ENCODE data around the gene PDIK1L. TPM values are rescaled to one million over a fixed set of nuclear protein-coding genes. Genes with fewer than 3 reads are reported as not detected.

The PDIK1L gene
- total RNA-seq, 2 experiments from 2014 or later = 11.7 to 13.4 TPM

DNA sequence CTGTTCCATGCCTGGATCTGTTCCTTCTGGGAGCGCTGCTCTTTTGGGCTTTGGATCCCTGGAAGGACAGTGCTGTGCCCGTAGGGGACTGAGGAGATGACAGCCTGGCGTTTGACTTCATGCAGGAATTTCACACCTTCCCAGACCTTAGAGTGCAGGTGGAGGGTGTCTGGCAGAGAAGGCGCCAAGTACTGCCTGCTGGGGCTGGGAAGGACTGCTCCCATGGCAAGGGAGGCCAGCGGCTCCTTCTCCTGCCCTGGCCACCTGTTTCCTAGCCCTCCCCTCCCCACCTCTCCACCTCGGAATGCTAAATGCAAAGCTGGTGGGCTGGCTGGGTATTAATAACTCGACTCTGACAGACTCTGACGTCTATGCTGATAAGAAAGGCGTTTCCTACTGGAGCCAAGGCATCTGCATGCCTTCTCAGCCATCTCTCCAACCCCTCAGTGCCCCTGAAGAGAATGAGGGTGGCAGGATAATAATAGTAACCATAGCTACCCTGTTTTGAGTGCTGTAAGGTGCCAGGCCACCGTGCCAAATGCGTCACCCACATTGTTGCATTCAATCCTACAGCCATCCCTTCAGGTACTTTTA, 17.5 kb upstream of the PDIK1L start:
- CTCF ChIA-PET = no interaction called here
- no peak overlapping the region for H3K4me3 Mint-ChIP-seq

DNA sequence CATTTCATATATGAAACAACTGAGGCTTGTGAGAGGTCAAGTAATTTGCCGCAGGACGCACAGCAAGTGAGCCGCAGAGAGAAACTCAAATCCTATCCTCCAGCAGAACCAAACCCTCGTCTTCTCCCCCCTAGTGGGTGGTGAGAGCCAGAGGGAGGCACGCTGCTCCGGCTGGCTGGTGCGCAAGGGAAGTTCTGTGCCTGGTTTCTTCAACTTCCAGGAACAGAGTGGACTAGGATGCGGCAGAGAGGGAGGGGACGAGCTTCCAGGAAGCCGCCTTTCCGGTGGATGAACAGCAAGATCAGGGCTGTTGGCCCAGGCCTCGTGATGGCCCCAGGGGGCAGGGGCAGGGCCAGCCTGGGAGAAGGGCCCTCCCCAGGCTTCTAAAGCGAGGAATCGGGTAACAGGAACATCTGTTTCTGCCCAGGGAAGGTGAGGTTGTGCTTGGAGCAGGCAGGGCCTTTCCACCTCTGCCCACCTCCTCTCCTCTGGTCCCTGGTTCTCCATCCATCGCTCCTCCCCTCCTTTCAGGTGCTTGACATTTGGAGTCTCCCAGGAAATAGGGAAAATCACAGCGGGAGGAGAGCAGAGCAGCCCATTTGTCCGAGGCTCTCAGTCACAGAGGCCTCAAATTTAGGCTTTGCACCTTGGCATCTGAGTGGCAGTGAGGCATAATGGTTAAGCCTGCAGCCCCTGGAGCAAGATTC, 16.8 kb upstream of the PDIK1L start:
- no peak overlapping the region for H3K4me3 Mint-ChIP-seq
- DNase-seq (no peak), ATAC-seq (no peak)
- intact Hi-C loops (cut with micrococcal nuclease) = no loop called here
- POLR2A ChIA-PET = no interaction called here
- H3K4me1 Mint-ChIP-seq (ENCODE audit: low read depth) = no peaks in the 10 kb centered on the region
- peaks cover 21% of the 10 kb centered on the region for H3K27me3 Mint-ChIP-seq
- TF ChIP-seq, protein P1, sequence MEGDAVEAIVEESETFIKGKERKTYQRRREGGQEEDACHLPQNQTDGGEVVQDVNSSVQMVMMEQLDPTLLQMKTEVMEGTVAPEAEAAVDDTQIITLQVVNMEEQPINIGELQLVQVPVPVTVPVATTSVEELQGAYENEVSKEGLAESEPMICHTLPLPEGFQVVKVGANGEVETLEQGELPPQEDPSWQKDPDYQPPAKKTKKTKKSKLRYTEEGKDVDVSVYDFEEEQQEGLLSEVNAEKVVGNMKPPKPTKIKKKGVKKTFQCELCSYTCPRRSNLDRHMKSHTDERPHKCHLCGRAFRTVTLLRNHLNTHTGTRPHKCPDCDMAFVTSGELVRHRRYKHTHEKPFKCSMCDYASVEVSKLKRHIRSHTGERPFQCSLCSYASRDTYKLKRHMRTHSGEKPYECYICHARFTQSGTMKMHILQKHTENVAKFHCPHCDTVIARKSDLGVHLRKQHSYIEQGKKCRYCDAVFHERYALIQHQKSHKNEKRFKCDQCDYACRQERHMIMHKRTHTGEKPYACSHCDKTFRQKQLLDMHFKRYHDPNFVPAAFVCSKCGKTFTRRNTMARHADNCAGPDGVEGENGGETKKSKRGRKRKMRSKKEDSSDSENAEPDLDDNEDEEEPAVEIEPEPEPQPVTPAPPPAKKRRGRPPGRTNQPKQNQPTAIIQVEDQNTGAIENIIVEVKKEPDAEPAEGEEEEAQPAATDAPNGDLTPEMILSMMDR (IDR thresholded peaks at IDR 0.05) = no peak
- H3K9me3 Mint-ChIP-seq = no peaks in the 10 kb centered on the region
- no peaks in the 10 kb centered on the region for H3K36me3 Mint-ChIP-seq (ENCODE audit: low read depth)
- no peak overlapping the region for H3K27ac Mint-ChIP-seq
- CTCF ChIA-PET = no interaction called here

More for the DNA sequence above, 17.5 kb upstream of the PDIK1L start:
- H3K27ac Mint-ChIP-seq = no peak overlapping the region
- H3K27me3 Mint-ChIP-seq = peaks cover 21% of the 10 kb centered on the region
- no peaks in the 10 kb centered on the region for H3K4me1 Mint-ChIP-seq (ENCODE audit: low read depth)
- intact Hi-C loops (cut with micrococcal nuclease) = no loop called here
- no peak for ATAC-seq
- no peaks in the 10 kb centered on the region for H3K9me3 Mint-ChIP-seq
- TF ChIP-seq, protein P1 (IDR thresholded peaks at IDR 0.05) = no peak
- POLR2A ChIA-PET = no interaction called here
- DNase-seq = no peak
- H3K36me3 Mint-ChIP-seq (ENCODE audit: low read depth) = no peaks in the 10 kb centered on the region

DNA sequence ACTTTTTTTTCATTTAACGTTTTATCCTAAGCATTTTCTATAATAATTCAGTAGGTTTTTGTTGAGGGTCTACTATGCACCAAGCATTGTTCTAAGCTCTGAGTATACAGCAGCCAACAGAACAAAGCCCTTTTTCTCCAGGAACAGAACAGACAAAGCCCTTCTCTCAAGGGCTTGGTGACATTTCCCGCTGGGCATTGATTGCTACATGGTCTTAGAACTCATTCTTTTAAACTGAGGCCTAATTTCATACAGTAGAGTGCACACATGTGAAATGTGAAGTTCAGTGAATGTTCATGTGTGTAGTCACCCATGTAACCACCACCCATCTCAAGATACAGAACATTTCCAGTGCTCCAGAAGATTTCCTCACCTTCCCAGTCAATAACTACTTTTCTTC, 15.2 kb upstream of the PDIK1L start:
- Mint-ChIP-seq H3K27me3 (peaks cover 15% of the 10 kb centered on the region), H3K4me3 (no peak overlapping the region), H3K27ac (no peak overlapping the region), H3K4me1 (ENCODE audit: low read depth) (no peaks in the 10 kb centered on the region), H3K36me3 (ENCODE audit: low read depth) (no peaks in the 10 kb centered on the region), H3K9me3 (no peaks in the 10 kb centered on the region)
- ATAC-seq (no peak), DNase-seq (no peak)
- intact Hi-C loops (cut with micrococcal nuclease) = no loop called here
- ChIA-PET CTCF (no interaction called here), POLR2A (no interaction called here)
- TF ChIP-seq, protein P1 (IDR thresholded peaks at IDR 0.05) = no peak

DNA sequence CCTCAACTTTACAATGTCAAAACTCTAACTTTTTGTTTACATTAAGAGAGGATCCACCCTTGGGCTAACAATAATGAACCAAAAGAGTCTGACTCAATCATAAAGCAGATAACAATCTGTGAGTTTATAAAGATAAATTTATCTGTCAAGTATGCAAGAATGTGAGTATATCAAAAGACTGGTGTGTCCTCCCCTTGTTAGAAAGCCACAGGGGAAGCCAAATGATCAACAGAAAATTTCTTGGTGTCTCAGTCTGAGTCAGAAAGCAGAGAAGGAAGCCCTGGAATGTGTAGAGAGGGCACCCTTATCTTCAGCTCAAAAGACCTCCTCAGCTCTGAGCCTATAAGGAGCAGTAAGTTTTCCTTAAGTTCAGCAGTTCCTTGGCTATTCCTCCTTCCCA, 13.9 kb upstream of the PDIK1L start:
- DNase-seq (no peak), ATAC-seq (no peak)
- Mint-ChIP-seq H3K9me3 (no peaks in the 10 kb centered on the region), H3K27me3 (peaks cover 8% of the 10 kb centered on the region), H3K4me3 (no peak overlapping the region), H3K4me1 (ENCODE audit: low read depth) (no peaks in the 10 kb centered on the region), H3K36me3 (ENCODE audit: low read depth) (no peaks in the 10 kb centered on the region), H3K27ac (no peak overlapping the region)
- intact Hi-C loops (cut with micrococcal nuclease) = no loop called here
- TF ChIP-seq, protein P1 (IDR thresholded peaks at IDR 0.05) = no peak
- POLR2A ChIA-PET = no interaction called here
- CTCF ChIA-PET = interaction anchor here (0.9 to 1.3 kb wide), 3 partner anchors 47 to 202 kb away, joined by 3 read pairs; partner anchors contain the start of gene ZNF593

DNA sequence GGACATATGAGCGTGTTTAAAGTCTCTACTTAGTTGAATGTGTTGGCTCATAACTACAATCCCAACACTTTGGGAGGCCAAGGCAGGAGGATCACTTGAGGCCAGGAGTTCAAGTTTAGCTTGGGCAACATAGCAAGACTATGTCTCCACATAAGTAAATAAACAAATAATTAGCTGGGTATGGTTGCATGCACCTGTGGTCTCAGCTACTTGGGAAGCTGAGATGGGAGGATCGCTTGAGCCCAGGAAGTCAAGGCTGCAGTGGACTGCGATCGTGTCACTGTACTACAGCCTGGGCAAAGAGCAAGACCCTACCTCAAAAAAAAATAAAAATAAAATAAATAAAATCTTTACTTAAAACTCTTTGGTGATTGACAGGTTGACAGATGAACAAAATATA, 13.0 kb upstream of the PDIK1L start:
- Mint-ChIP-seq H3K4me1 (ENCODE audit: low read depth) (no peaks in the 10 kb centered on the region), H3K27ac (no peak overlapping the region), H3K9me3 (no peaks in the 10 kb centered on the region), H3K36me3 (ENCODE audit: low read depth) (no peaks in the 10 kb centered on the region), H3K27me3 (peaks cover 5% of the 10 kb centered on the region), H3K4me3 (no peak overlapping the region)
- TF ChIP-seq, protein P1 (IDR thresholded peaks at IDR 0.05) = no peak
- ChIA-PET CTCF (interaction anchor here (1.3 to 6.9 kb wide), 2 partner anchors 45 to 203 kb away, joined by 3 to 157 read pairs; no protein-coding TSS in a partner anchor), POLR2A (no interaction called here)
- DNase-seq = no peak
- intact Hi-C loops (cut with micrococcal nuclease) = no loop called here
- ATAC-seq = no peak

Measured in activated CD8-positive, alpha-beta T cell treated with anti-CD3 and anti-CD28 coated beads for 36 hours (primary cell).